H9 (cell line): ENCODE measurements around the gene MMP2. TPM values are rescaled to one million over a fixed set of nuclear protein-coding genes. Genes with fewer than 3 reads are reported as not detected.
A peak's percentile ranks its signal among the peaks of the same experiment; 100 is the strongest.

Experiments used
- DNase-seq: peaks from one replicate; pipeline ENCODE4 v3.0.0-alpha.2; 2017
- H2AFZ ChIP-seq: one replicate; pipeline ENCODE4 v1.6.1; 2013; ENCODE audit warnings: mild to moderate bottlenecking, low read length, control low read depth, moderate library complexity
- H2AK5ac ChIP-seq: 2 replicates; pipeline ENCODE4 v1.6.1; 2013; ENCODE audit warnings: low read length, control low read depth, mixed read lengths; ENCODE audit not compliant: insufficient read length
- H2BK120ac ChIP-seq: one replicate; pipeline ENCODE4 v1.6.1; 2013; ENCODE audit warnings: low read depth, mild to moderate bottlenecking, low read length, control low read depth, inconsistent platforms; ENCODE audit not compliant: poor library complexity, severe bottlenecking
- H2BK12ac ChIP-seq: 2 replicates; pipeline ENCODE4 v1.6.1; 2013; ENCODE audit warnings: low read length, control low read depth, mixed read lengths, low read depth; ENCODE audit not compliant: insufficient read length
- H2BK15ac ChIP-seq: 2 replicates; pipeline ENCODE4 v1.6.1; 2013; ENCODE audit warnings: low read depth, low read length, control low read depth
- H2BK20ac ChIP-seq: one replicate; pipeline ENCODE4 v1.6.1; 2013; ENCODE audit warnings: low read depth, mild to moderate bottlenecking, low read length, control low read depth, inconsistent platforms; ENCODE audit not compliant: poor library complexity, severe bottlenecking
- H2BK5ac ChIP-seq: 2 replicates; pipeline ENCODE4 v1.6.1; 2013; ENCODE audit warnings: low read length, control low read depth, mixed read lengths; ENCODE audit not compliant: insufficient read length
- H3K14ac ChIP-seq: 2 replicates; pipeline ENCODE4 v1.6.1; 2013; ENCODE audit warnings: low read length, control low read depth; ENCODE audit not compliant: insufficient read depth
- H3K18ac ChIP-seq: 2 replicates; pipeline ENCODE4 v1.6.1; 2013; ENCODE audit warnings: low read depth, mild to moderate bottlenecking, mixed read lengths, low read length, control low read depth; ENCODE audit not compliant: insufficient read length
- H3K23ac ChIP-seq: 2 replicates; pipeline ENCODE4 v1.6.1; 2013; ENCODE audit warnings: low read length, control low read depth, mixed read lengths, low read depth; ENCODE audit not compliant: insufficient read length
- H3K23me2 ChIP-seq: 2 replicates; pipeline ENCODE4 v1.6.1; 2013; ENCODE audit warnings: low read depth, mild to moderate bottlenecking, mixed read lengths, low read length, control low read depth; ENCODE audit not compliant: insufficient read length, poor library complexity, severe bottlenecking
- H3K27ac ChIP-seq: 2 replicates; pipeline ENCODE4 v1.5.1; 2013; ENCODE audit warnings: low read length, control low read depth, mixed read lengths, low read depth; ENCODE audit not compliant: insufficient read length
- H3K27me3 ChIP-seq: 2 replicates; pipeline ENCODE4 v1.6.1; 2013; ENCODE audit warnings: low read length, control low read depth, inconsistent platforms; ENCODE audit not compliant: insufficient read depth
- H3K4ac ChIP-seq: 2 replicates; pipeline ENCODE4 v1.6.1; 2013; ENCODE audit warnings: low read depth, mild to moderate bottlenecking, control low read depth, inconsistent platforms, low read length, moderate library complexity
- H3K4me1 ChIP-seq: 2 replicates; pipeline ENCODE4 v1.6.1; 2013; ENCODE audit warnings: low read length, control low read depth, inconsistent platforms; ENCODE audit not compliant: insufficient read depth
- H3K4me2 ChIP-seq: 2 replicates; pipeline ENCODE4 v1.6.1; 2013; ENCODE audit warnings: low read length, control low read depth, mixed read lengths; ENCODE audit not compliant: insufficient read length, insufficient read depth
- H3K56ac ChIP-seq: 2 replicates; pipeline ENCODE4 v1.6.1; 2013; ENCODE audit warnings: low read depth, mild to moderate bottlenecking, mixed read lengths, low read length, control low read depth; ENCODE audit not compliant: insufficient read length
- H3K79me1 ChIP-seq: 2 replicates; pipeline ENCODE4 v1.6.1; 2013; ENCODE audit warnings: low read depth, mild to moderate bottlenecking, moderate library complexity, low read length, control low read depth, inconsistent platforms; ENCODE audit not compliant: insufficient read depth, poor library complexity, severe bottlenecking
- H3K79me2 ChIP-seq: 2 replicates; pipeline ENCODE4 v1.6.1; 2013; ENCODE audit warnings: low read length, control low read depth, inconsistent platforms; ENCODE audit not compliant: insufficient read depth
- H3K9ac ChIP-seq: 2 replicates; pipeline ENCODE4 v1.6.1; 2013; ENCODE audit warnings: low read length, control low read depth, mixed read lengths; ENCODE audit not compliant: insufficient read length; ENCODE audit errors: extremely low read depth
- H3K9me3 ChIP-seq: one replicate; pipeline ENCODE4 v1.6.1; 2013; ENCODE audit warnings: low read depth, low read length, inconsistent platforms; ENCODE audit not compliant: control insufficient read depth
- H3T11ph ChIP-seq: one replicate; pipeline ENCODE4 v1.6.1; 2013; ENCODE audit warnings: mild to moderate bottlenecking, low read length, control low read depth, inconsistent platforms
- H4K20me1 ChIP-seq: one replicate; pipeline ENCODE4 v1.6.1; 2013; ENCODE audit not compliant: control insufficient read depth, insufficient read length, insufficient read depth
- H4K5ac ChIP-seq: 2 replicates; pipeline ENCODE4 v1.6.1; 2013; ENCODE audit warnings: low read depth, mild to moderate bottlenecking, mixed read lengths, low read length, control low read depth; ENCODE audit not compliant: insufficient read length
- H4K8ac ChIP-seq: replicated peaks from 2 replicates; pipeline ENCODE4 v1.6.1; 2013; ENCODE audit warnings: low read length, control low read depth, mixed read lengths, low read depth; ENCODE audit not compliant: insufficient read length
- H4K91ac ChIP-seq: 2 replicates; pipeline ENCODE4 v1.6.1; 2013; ENCODE audit warnings: low read depth, mild to moderate bottlenecking, moderate library complexity, mixed read lengths, low read length, control low read depth; ENCODE audit not compliant: insufficient read length
- H3K27ac Mint-ChIP-seq, 3 experiments: 2 replicates in 2 of 3; 3 replicates in 1 of 3; pipeline ENCODE4 v1.8.0; 2020 to 2021; ENCODE audit warnings: mixed read lengths in 3 of 3, mild to moderate bottlenecking in 1 of 3, moderate library complexity in 1 of 3
- H3K27me3 Mint-ChIP-seq: 2 replicates; pipeline ENCODE4 v1.8.0; 2021; ENCODE audit warnings: low read depth, mild to moderate bottlenecking, moderate library complexity, mixed read lengths
- H3K36me3 Mint-ChIP-seq, 3 experiments: 2 replicates in 2 of 3; 3 replicates in 1 of 3; pipeline ENCODE4 v1.8.0; 2020 to 2021; ENCODE audit warnings: low read depth in 3 of 3, mixed read lengths in 3 of 3; ENCODE audit not compliant: insufficient read depth in 1 of 3
- H3K4me1 Mint-ChIP-seq, 2 experiments: 2 replicates each; pipeline ENCODE4 v1.8.0; 2020; ENCODE audit warnings: mixed read lengths in 2 of 2
- H3K4me3 Mint-ChIP-seq, 2 experiments: 2 replicates in 1 of 2; 3 replicates in 1 of 2; pipeline ENCODE4 v1.8.0; 2020 to 2021; ENCODE audit warnings: mild to moderate bottlenecking in 2 of 2, mixed read lengths in 2 of 2, moderate library complexity in 1 of 2
- H3K9me3 Mint-ChIP-seq, 2 experiments: 2 replicates in 1 of 2; 3 replicates in 1 of 2; pipeline ENCODE4 v1.8.0; 2020; ENCODE audit warnings: mild to moderate bottlenecking in 2 of 2, mixed read lengths in 2 of 2, moderate library complexity in 1 of 2
- WGBS: extraction: QIAGEN DNeasy Blood & Tissue Kit; methylation state at CpG from one replicate; pipeline ENCODE4 v1.1.7; 2013; ENCODE audit warnings: missing lambda C conversion rate, low lambda C conversion rate, mixed read lengths; ENCODE audit not compliant: insufficient read length; ENCODE audit errors: extremely low coverage; 5-methylcytosine and 5-hydroxymethylcytosine counted together
- total RNA-seq: library from RNA; stranded (reverse); gene quantifications from 2 replicates; pipeline ENCODE4 v1.2.1, GENCODE V29; 2021
- TF ChIP-seq, protein P1 (sequence below): fragments of 200-600 bp; sonication (generic); conservative IDR thresholded peaks from 3 replicates; pipeline ENCODE4 v1.8.0; 2021; ENCODE audit warnings: antibody characterized with exemption, mild to moderate bottlenecking

MMP2 gene
- total RNA-seq, 1 experiment from 2014 or later, result 23.1 TPM

DNA sequence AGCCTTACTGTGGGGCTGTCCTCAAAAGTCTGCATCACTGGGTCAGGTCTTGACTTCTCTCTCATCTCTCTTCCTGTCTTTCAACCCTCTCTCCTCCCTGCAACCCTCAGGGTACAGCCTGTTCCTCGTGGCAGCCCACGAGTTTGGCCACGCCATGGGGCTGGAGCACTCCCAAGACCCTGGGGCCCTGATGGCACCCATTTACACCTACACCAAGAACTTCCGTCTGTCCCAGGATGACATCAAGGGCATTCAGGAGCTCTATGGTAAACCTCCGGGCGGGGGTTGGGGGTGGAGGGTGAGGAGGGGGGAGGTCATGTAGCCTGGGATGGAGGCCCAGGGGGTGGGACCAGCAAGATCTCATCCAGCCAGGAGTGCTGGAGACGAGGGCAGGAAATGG lies 12.7 kb downstream of the MMP2 start:
- Histone ChIP-seq H4K20me1 (no peaks in the 10 kb centered on the region), H3K23ac (no peak overlapping the region), H3K27me3 (no peaks in the 10 kb centered on the region), H2BK120ac (no peak overlapping the region), H3K79me1 (no peaks in the 10 kb centered on the region), H2BK12ac (no peak overlapping the region), H3K23me2 (no peaks in the 10 kb centered on the region), H3K14ac (no peak overlapping the region), H2BK20ac (no peak overlapping the region), H3K9ac (no peak overlapping the region), H3K4me2 (no peak overlapping the region), H3K56ac (no peak overlapping the region), H2BK5ac (no peak overlapping the region), H3K9me3 (no peaks in the 10 kb centered on the region), H3K79me2 (no peaks in the 10 kb centered on the region), H2AK5ac (no peak overlapping the region), H4K5ac (no peak overlapping the region), H3T11ph (no peak overlapping the region), H4K8ac (no peak overlapping the region), H3K4ac (no peak overlapping the region), H2AFZ (no peak overlapping the region), H2BK15ac (no peak overlapping the region), H3K4me1 (peaks cover 6% of the 10 kb centered on the region; the same call in 1 of the 2 replicates), H4K91ac (no peak overlapping the region), H3K18ac (no peak overlapping the region), H3K27ac (no peak overlapping the region)
- no CpG with 5 or more reads among the region's 7 CpGs for WGBS
- H3K9me3 Mint-ChIP-seq, result no peaks in the 10 kb centered on the region
- no peak overlapping the region; a peak in 1 of 5 replicates for H3K4me3 Mint-ChIP-seq
- H3K27me3 Mint-ChIP-seq, result no peaks in the 10 kb centered on the region
- H3K27ac Mint-ChIP-seq, result no peak overlapping the region; a peak in 1 of 7 replicates
- peaks cover 0 to 12% (median 7%) of the 10 kb centered on the region in 3 experiments; a peak in 5 of 7 replicates for H3K36me3 Mint-ChIP-seq
- DNase-seq, result peak; percentile 30
- TF ChIP-seq, protein P1, sequence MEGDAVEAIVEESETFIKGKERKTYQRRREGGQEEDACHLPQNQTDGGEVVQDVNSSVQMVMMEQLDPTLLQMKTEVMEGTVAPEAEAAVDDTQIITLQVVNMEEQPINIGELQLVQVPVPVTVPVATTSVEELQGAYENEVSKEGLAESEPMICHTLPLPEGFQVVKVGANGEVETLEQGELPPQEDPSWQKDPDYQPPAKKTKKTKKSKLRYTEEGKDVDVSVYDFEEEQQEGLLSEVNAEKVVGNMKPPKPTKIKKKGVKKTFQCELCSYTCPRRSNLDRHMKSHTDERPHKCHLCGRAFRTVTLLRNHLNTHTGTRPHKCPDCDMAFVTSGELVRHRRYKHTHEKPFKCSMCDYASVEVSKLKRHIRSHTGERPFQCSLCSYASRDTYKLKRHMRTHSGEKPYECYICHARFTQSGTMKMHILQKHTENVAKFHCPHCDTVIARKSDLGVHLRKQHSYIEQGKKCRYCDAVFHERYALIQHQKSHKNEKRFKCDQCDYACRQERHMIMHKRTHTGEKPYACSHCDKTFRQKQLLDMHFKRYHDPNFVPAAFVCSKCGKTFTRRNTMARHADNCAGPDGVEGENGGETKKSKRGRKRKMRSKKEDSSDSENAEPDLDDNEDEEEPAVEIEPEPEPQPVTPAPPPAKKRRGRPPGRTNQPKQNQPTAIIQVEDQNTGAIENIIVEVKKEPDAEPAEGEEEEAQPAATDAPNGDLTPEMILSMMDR, result no peak
- peaks cover 11% of the 10 kb centered on the region in 2 experiments for H3K4me1 Mint-ChIP-seq
